Brain microvascular endothelial cell (primary cell): ENCODE results near the gene TTLL10.

ENCODE experiments used
- DNase-seq: peaks from one replicate; pipeline ENCODE4 v3.0.0-alpha.2; 2020
- H3K27ac ChIP-seq: fragments of 250-450 bp; sonication (Bioruptor Pico); 2 replicates; pipeline ENCODE4 v1.5.1; 2020; ENCODE audit warnings: mild to moderate bottlenecking, moderate library complexity
- H3K27me3 ChIP-seq: fragments of 250-450 bp; sonication (Bioruptor Pico); replicated peaks from 2 replicates; pipeline ENCODE4 v1.5.1; 2020; ENCODE audit warnings: mild to moderate bottlenecking
- H3K36me3 ChIP-seq: fragments of 250-450 bp; sonication (Bioruptor Pico); replicated peaks from 2 replicates; pipeline ENCODE4 v1.5.1; 2020; ENCODE audit warnings: mild to moderate bottlenecking
- H3K4me3 ChIP-seq: 2 replicates; pipeline ENCODE4 v1.5.1; 2011; ENCODE audit warnings: low read depth, mild to moderate bottlenecking, control low read depth, low read length, moderate library complexity
- in situ Hi-C: cut with HindIII; loops from 2 replicates; pipeline ENCODE4 v1.10.0; 2017; ENCODE audit warnings: low sequenced_read_pairs, low pct_ligation_motif_present
- TF ChIP-seq, protein P1 (sequence below): IDR thresholded peaks from 2 replicates; pipeline ENCODE4 v1.5.1; 2011; ENCODE audit warnings: low read depth, mild to moderate bottlenecking, moderate library complexity, low read length, control low read depth, inconsistent platforms; ENCODE audit errors: missing control alignments

TTLL10 gene, protein sequence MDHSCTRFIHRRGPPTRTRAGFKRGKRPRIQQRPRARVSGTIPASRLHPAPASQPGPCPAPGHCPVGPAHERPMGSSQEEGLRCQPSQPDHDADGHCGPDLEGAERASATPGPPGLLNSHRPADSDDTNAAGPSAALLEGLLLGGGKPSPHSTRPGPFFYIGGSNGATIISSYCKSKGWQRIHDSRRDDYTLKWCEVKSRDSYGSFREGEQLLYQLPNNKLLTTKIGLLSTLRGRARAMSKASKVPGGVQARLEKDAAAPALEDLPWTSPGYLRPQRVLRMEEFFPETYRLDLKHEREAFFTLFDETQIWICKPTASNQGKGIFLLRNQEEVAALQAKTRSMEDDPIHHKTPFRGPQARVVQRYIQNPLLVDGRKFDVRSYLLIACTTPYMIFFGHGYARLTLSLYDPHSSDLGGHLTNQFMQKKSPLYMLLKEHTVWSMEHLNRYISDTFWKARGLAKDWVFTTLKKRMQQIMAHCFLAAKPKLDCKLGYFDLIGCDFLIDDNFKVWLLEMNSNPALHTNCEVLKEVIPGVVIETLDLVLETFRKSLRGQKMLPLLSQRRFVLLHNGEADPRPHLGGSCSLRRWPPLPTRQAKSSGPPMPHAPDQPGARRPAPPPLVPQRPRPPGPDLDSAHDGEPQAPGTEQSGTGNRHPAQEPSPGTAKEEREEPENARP

DNA sequence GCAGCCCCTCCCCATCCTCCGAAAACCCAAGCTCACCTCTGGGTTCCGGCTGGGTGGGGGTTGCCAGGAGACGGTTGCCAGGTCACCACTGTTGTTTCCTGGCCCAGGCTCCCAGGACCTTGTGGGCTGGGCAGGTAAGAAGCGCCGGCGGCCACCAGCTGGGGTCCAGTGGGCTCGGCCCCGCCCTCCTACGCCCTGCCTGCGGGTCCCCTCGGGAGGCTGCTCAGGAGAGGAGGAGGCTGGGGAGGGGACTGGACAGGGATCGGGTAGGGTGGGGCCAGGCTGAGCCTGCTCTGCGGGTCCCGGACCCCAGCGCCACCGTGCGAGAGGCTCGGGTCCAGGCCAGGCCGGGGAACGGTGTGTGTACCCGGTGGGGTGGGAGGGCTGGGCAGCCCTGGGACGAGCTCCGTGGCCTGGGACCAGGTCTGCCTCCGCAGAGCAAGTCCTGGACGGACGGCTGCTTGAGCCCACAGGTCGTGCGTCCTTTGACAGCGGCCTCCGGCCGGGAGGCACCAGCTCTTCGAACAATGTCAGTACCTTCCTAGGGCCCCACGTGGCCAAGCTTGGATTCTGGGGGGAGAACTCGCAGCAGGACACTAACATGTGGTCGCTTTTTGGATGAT lies at the start of gene TTLL10:
Gene TTLL10, plus strand, starts transcription at position 88 of the 623 bp plus-strand sequence. CDS start 5,336 bp downstream, outside the sequence.
- Histone ChIP-seq H3K4me3 (no peak within 1 kb of the TSS), H3K27ac (no peak within 1 kb of the TSS), H3K27me3 (peaks cover 47% of the 10 kb centered on the region), H3K36me3 (no peaks in the 10 kb centered on the region)
- in situ Hi-C loops = no loop called here
- TF ChIP-seq, protein P1, sequence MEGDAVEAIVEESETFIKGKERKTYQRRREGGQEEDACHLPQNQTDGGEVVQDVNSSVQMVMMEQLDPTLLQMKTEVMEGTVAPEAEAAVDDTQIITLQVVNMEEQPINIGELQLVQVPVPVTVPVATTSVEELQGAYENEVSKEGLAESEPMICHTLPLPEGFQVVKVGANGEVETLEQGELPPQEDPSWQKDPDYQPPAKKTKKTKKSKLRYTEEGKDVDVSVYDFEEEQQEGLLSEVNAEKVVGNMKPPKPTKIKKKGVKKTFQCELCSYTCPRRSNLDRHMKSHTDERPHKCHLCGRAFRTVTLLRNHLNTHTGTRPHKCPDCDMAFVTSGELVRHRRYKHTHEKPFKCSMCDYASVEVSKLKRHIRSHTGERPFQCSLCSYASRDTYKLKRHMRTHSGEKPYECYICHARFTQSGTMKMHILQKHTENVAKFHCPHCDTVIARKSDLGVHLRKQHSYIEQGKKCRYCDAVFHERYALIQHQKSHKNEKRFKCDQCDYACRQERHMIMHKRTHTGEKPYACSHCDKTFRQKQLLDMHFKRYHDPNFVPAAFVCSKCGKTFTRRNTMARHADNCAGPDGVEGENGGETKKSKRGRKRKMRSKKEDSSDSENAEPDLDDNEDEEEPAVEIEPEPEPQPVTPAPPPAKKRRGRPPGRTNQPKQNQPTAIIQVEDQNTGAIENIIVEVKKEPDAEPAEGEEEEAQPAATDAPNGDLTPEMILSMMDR = no peak
- no peak for DNase-seq

DNA sequence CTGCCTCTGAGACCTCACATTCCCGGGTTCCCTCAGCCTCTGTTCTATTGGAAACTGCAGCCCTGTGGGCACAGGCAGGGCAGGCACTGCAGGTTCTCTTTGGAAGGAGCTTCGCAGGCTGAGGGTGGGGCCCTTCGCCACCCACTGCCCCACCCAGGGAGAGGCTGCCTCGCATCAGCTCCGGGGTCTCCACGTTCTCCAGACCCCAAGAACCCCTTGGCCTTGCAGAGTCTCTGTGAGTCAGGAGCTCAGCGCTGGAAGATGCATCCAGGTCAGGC lies 49.2 kb upstream of the TTLL10 start:
- no peak for DNase-seq
- H3K4me3 ChIP-seq = no peak overlapping the region
- H3K27ac ChIP-seq = no peak overlapping the region
- no peaks in the 10 kb centered on the region for H3K36me3 ChIP-seq
- in situ Hi-C loops = no loop called here
- TF ChIP-seq, protein P1 = no peak
- no peaks in the 10 kb centered on the region for H3K27me3 ChIP-seq

DNA sequence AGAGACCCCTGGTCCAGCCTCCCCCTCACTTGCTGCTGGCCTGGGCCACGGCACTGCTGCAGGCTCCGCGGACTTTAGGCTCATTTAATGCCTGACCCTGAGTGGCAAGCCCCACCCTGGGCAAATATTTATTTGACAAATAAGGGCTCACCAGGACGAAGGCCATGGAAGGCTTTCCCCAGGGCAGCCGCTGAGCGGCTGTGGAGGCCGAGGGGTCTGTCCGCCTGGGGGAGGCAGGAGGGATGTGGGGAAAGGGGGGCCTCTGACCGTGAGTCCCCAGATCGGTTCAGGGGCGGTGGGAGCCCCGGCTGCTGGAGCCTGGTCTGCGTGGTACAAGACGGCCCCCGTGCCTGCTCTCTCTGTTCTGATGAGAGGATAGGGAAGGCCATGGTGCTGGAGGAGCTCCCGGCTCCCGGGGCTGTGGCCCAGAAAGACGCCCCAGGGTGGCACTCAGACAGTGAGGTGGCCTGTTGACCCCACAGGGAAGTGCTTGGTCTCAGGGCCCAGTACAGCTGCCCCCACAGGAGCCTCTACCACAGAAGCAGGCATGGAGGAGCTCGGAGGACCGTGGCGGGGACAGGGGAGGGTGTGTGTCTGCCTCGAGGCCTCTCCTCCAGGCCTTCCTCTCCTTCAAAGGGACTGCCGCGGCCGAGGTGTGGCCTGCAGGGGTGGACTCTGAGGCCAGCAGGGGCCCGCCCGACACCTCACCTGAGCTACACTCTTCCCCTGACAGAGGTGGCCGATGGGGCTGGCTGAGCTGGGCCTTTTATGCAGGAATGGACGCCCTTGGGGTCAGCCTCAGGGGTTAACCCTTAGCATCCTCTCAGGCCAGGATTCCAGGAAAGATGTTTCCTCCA lies 48.7 kb upstream of the TTLL10 start:
- in situ Hi-C loops = no loop called here

DNA sequence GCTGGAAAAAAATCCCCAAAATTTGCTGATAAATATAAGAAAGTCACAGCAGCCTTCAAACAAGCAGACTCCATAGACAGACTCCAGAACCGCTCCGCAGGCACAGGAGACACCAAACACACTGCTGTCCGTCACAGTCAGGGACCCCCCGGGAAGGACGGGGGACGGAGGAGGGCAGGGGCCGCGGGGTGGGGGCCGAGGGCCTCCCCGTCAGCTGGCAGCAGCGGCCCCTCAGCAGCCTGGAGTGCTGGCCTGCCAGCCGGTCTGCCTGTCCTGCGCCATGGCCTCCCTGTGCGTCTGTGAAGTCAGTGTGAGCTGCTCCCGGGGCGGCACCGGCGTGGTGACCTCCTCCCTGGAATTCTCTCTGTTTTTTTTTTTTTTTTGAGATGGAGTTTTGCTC lies 47.7 kb upstream of the TTLL10 start:
- DNase-seq = no peak
- no peaks in the 10 kb centered on the region for H3K36me3 ChIP-seq
- no peaks in the 10 kb centered on the region for H3K27me3 ChIP-seq
- in situ Hi-C loops = no loop called here
- H3K27ac ChIP-seq = no peak overlapping the region
- H3K4me3 ChIP-seq = no peak overlapping the region
- TF ChIP-seq, protein P1 = no peak

More for the DNA sequence above, 48.7 kb upstream of the TTLL10 start:
- TF ChIP-seq, protein P1 = no peak
- Histone ChIP-seq H3K27ac (no peak overlapping the region), H3K4me3 (no peak overlapping the region), H3K27me3 (no peaks in the 10 kb centered on the region), H3K36me3 (no peaks in the 10 kb centered on the region)
- no peak for DNase-seq

DNA sequence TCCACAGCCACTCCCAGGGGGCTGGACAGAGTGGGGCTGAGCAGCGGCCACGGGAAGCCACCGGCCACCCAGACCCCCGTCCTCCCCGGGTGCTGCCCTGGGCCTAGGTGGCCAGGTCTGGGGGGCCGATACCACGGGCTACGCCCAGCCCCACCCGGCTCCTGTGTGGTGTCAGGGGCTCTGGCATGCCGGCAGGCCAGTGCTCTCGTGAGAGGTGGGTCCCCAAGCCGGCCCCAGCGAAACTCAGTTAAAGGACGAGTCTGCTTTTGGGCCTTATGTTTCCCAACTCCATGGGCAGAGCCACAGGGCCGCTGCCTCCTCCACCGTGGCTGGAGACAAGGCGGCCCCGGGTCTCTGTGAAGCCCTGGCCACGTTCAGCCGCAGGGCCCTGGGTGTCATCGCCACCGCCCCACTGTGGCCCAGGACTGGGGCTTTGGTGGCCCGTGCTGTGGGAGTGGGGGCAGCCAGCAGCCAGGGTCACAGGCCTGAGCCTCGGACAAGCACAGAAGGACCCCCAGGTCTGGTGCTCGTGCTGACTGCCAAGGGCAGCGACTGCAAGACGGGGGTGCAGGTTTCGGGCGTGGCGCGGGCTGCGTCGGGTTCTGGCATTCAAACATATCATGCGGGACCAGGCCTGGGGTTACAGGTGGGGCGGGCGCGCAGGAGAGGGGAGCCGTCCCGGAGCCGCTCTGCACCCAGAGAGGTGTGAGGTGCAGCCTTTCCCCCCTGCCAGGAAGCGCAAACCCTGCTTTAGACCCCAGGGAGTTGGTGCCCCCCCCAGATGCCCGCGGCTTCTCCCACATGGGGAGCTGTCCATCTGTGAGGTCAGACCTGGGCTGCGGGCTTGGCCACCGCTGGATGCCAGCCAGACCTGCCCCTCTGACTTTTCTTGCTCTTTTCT lies 45.9 kb upstream of the TTLL10 start:
- no peak overlapping the region for H3K27ac ChIP-seq
- no peaks in the 10 kb centered on the region for H3K27me3 ChIP-seq
- H3K4me3 ChIP-seq = no peak overlapping the region
- H3K36me3 ChIP-seq = no peaks in the 10 kb centered on the region
- TF ChIP-seq, protein P1 = no peak
- DNase-seq = no peak
- in situ Hi-C loops = no loop called here
